Activated CD8-positive, alpha-beta memory T cell treated with anti-CD3 and anti-CD28 coated beads, Interleukin-2, amount 50 U/mL, for 24 hours (primary cell): ENCODE data around the gene IBA57.
A peak's percentile ranks its signal among the peaks of the same experiment; 100 is the strongest.
"Not testable (repeated sequence)": the region's sequence is repeated elsewhere in the genome, so short reads cannot be mapped to it uniquely, and the experiment has no call there.

Experiments
- DNase-seq: peaks from one replicate; pipeline ENCODE4 v3.0.0-alpha.2; 2020; ENCODE audit errors: extremely low read depth

The IBA57 gene

DNA sequence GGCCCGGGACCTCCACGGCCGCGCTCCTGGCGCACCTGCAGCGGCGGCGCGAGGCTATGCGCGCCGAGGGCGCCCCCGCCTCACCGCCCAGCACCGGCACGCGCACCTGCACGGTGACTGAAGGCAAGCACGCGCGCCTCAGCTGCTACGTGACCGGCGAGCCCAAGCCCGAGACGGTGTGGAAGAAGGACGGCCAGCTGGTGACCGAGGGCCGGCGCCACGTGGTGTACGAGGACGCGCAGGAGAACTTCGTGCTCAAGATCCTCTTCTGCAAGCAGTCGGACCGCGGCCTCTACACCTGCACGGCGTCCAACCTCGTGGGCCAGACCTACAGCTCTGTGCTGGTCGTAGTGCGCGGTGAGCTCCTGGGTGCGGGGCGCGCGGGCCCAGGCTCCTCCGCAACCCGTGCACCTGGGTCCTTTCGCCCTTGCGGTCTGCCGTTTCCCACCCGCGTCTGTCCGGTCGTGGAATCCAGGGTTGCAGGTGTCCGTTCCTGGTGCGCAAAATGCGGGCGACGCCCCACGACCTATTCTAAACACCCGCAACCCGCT, 46.9 kb downstream of the IBA57 start:
- no peak for DNase-seq

DNA sequence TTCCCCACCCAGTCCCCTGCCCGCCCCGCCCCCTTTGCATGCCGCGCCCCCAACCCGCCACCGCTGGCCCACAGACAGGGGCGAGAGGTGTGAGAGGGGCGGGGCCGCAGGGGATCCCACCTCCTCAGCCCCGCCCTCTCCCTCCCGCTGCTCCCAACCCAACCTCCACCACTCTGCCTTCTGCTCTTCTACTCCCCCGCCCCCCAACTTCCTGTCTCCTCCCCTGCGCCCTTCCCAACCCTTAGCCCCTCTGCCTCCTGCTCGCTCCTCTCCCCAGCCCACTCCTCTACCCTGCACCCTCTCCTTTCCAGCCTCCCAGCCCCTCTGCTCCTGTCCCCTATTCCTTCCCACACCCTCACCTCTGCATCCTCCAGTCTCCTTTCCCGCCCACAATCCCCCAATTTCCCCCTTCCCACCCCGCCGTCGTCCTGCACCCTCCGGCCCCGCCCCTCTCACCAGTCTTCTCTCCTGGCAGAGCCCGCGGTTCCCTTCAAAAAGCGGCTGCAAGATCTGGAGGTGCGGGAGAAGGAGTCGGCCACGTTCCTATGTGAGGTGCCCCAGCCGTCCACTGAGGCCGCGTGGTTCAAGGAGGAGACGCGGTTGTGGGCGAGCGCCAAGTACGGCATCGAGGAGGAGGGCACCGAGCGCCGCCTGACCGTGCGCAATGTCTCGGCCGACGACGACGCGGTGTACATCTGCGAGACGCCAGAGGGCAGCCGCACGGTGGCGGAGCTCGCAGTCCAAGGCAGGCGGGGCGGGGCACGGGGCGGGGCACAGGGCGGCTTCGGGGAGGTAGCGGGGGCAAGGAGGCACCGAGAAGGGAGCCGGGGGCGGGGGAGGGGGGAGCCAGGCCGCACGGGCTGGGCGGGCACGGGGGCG, 47.6 kb downstream of the IBA57 start:
- peak; percentile 67 for DNase-seq

DNA sequence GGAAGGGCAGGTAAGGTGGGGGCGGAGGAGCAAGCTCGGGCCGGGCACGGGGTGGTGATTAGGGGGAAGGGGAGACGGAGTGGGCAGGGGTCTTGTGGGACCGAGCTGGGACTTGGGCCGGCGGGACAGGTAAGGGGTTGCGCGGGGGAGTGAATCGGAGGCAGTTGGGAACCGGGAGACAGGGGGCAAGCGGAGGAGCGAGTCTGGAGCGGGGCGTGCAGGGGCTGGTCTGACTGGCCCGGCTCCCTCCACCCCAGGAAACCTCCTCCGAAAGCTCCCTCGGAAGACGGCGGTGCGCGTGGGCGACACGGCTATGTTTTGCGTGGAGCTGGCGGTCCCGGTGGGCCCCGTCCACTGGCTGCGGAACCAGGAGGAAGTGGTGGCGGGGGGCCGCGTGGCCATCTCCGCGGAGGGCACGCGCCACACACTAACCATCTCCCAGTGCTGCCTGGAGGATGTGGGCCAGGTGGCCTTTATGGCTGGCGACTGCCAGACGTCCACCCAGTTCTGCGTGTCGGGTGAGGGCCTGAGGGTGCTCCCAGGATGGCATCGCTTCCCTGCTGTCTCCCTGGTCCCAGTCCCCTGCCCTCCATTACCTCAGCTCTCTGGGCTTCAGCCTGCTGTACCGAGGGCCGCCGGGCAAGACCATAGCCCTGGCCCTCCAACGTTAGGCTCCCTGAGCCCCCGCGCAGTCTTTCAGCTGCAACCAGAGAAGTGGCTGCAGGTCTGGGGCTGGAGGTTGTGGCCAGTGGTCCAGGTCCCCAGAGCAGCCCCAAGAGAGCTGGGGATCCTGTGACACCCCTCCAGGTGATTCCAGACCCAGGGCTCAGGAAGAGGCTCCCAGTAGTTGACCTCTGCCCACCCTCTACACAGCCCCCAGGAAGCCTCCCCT, 48.6 kb downstream of the IBA57 start:
- no peak for DNase-seq

DNA sequence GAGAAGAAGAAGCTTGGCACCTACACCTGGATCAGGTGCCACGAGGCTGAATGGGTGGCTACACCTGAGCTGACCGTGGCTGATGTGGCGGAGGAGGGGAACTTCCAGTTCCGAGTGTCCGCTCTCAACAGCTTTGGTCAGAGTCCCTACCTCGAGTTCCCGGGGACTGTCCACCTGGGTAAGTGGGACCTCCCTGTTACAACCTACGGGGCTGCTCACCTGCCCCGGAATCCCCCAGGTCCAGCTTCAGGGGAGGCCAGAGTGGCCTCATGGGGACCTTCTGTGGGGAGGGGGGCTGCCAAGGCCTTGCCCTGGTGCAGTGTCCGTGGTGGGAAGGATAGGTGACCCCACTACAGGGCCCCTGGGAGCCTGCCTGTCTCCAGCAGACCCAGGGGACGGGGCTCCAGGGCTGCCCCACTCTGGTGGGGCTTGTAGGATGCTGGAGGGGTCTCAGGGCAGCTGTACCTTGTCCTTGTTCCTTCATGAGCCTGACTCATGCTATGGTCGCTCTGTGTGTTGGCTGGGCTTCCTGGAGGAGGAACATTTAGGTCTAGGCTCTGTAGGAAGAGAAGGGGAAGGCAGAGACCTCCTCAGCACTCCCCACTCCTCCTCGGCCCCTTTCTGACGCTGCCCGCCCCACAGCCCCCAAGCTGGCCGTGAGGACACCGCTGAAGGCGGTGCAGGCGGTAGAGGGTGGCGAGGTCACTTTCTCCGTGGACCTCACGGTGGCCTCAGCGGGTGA, 49.5 kb downstream of the IBA57 start:
- no peak for DNase-seq

DNA sequence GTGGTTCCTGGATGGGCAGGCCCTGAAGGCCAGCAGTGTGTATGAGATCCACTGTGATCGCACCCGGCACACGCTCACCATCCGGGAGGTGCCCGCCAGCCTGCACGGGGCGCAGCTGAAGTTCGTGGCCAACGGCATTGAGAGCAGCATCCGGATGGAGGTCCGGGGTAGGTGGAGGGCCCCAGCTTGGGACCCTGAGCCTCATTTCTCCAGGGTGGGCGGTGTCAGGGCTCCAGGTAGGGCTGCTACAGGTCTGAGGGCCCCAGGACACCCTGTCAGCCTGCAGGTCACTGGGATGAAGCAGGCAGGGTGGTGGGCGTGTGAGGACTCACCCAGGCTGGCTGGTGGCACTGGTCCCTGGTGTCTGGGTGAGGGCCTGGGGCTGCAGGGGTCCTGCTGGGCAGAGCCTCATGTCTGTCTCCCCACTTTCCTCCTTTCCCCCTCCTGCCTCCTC, 50.1 kb downstream of the IBA57 start:
- DNase-seq: no peak

DNA sequence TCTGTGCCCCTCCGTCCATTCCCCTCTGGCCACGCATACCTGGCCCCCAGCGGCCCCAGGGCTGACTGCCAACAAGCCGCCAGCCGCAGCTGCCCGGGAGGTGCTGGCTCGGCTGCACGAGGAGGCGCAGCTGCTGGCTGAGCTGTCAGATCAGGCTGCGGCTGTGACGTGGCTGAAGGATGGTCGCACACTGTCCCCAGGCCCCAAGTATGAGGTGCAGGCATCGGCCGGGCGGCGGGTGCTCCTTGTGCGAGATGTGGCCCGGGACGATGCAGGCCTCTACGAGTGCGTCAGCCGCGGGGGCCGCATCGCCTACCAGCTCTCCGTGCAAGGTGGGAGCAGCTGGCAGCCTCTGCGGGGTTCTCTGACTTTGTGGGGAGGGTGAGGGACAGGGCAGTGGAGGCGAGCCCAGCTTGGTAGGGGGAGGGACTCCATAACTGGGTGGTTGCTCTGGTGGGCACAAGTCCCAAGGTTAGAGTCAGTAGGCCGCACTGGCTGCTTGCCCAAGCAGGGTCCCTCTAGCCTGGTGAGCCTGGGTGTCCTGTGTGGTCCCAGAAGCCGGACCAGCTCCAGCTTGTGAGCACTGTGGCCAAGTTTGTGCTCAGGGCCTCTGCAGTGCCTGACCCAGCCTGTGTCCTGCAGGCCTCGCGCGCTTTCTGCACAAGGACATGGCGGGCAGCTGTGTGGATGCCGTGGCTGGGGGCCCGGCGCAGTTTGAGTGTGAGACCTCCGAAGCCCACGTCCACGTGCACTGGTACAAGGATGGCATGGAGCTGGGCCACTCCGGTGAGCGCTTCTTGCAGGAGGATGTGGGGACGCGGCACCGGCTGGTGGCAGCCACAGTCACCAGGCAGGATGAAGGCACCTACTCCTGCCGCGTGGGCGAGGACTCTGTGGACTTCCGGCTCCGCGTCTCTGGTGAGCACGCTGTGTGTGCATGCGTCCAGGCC, 51.0 kb downstream of the IBA57 start:
- no peak for DNase-seq

DNA sequence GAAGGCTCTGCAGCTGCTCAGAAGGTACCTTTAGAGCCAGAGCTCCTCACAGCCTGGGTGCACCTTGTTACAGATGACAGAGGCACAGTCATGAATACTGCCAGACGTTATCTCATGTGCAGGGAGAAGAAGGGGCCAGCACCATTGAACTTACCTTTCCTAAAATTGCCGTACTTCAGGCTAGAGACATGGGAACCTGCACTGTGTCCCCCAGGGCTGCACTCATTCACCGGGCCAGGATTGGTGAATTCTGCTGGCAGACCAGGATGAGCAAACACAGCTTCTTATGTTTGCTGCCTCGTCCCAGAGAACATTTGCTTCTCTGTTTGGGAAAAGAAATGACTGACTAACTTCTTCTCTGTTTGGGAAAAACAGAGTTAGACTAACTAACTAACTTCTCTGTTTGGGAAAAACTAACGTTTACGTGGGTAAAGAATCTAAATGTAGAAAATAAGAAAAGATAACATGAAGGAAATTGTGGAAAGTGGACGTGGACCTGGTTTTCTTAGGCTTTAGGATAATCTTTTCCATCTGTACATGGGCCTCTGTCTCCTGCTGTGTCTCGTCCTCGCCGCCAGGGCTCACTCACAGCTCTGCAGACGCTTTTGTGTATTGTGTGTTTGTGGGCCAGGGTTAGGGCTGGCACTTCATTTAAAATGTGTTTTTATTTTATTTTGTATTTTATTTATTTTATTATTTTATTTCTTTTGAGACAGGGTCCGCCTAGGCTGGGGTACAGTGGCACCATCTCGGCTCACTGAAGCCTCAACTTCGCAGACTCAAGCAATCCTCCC, 52.1 kb downstream of the IBA57 start:
- no peak for DNase-seq

DNA sequence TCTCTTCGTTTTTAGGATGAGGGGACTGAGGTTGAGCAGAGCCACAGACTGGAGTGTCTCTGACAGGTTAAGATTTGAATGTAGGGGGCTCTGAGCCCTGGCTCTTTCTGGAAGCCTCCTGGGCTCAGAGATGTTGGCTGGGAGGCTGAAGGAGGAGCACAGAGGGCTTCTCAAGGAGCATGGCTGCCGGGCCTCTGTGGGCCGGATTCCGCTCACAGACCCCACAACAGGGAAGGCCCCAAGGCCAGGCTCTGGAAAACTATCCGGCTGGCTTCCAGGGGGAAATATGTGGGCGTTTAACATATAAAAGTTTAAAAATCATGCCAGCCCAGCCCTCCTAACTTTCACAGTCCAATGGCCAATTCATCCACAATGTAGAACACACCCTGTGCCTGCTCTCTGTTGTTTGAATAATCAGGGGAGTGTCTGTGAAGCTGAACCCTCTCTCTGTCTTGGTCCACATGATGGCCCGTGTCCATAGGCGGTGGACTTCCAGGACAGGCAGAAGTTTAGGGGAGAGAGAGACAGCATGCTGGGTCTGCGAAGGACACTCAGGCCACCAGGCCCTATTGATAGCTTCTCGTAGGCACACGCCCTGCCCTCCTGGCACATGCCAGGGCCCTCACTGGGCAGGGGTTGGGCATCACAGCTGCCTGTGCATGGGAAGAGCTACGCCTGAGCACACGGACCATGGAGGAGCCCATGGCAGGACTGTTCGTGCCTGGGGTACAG, 53.1 kb downstream of the IBA57 start:
- no peak for DNase-seq

DNA sequence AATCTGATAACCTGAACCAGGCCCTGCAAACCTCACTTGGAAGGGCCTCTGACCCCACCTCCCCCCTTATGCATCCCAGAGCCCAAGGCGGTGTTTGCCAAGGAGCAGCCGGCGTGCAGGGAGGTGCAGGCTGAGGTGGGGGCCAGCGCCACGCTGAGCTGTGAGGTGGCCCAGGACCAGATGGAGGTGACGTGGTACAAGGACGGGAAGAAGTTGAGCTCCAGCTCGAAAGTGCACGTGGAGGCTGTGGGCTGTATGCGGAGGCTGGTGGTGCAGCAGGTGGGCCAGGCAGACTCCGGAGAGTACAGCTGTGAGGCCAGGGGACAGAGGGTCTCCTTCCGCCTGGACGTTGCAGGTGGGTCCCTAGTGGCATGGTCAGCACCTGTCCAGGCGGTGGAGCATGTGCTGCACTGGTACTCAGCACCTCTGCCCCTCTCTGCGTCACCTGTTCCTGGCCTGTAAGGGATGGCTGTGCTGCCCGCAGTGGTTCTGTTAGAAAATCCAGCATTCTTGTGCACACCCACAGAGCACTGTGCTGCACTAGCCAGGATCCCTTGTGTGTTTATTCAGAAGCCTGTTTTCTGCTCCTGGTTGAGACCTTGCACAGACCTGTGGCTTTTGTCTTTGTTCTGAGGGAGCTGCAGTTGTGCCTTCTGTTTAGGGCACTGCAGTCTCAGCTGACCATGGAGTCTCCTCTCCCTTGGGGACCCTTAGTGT, 53.8 kb downstream of the IBA57 start:
- no peak for DNase-seq

DNA sequence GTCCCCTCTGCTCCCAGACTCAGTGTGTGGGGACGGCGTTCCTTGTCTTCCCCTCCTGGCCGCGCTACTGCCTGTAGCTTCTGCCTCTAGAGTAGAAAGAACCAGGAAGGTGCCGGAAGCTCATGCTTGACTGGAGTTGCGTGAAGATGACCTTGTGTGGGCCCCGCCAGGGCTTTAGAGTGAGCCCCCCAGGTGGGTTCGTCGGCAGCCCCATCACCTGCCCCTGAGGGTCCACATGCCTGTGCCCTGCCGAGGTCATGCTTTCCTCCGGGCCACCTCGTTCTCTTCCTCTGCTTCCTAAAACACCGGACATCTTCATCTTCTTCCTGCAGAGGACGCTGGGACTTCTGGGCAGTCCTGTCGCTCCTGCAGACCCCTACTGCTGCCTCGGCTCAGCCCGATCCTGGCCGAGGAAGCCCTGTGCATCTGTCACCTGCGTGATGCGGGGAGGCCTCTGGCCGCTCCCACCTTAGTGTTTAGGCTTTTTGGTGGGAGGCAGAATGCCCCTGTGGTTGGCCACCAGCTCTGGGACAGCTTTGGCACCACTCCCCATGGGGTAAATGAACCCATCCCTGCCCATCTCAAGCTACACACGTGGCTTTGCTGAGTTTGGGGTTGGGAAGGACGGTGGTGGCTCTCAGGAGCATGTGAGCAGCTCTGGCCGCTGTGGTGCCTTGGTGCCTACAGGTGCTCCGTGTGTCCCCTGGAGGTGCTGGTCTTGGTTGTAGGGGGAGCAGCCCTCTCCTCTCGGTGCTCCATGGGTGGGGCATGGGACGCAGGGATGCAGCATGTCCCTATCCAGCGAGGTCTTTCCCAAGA, 54.6 kb downstream of the IBA57 start:
- DNase-seq: no peak

DNA sequence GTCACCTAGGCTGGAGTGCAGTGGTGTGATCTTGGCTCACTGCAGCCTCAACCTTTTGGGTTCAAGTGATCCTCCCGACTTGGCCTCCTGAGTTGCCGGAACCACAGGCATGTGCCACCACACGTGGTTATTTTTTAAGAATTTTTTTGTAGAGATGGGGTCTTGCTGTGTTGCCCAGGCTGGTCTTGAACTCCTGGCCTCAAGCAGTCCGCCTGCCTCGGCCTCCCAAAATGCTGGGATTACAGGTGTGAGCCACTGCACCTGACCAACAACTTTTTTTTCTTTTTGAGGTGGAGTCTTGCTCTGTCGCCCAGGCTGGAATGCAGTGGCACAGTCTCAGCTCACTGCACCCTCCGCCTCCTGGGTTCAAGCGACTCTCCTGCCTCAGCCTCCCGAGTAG, 55.5 kb downstream of the IBA57 start:
- DNase-seq: not testable (repeated sequence)

DNA sequence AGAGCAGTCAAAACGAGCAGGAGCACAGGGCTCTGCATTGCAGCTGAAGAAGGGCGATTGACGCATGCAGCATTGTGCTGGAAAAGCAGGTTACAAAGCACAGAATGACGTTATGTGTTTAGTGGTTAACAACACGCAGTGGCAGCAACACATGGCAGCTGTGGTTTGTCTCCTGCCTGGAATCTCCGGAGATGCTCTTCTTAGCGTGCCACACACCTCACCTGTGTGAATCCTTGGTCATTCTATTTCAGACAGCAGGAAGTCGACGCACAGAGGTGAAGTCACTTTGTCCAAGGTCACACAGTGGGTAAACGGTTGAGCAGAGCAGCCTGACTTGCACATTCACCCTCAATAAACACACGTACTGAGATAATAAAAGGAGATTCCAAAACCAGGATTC, 56.9 kb downstream of the IBA57 start:
- no peak for DNase-seq

DNA sequence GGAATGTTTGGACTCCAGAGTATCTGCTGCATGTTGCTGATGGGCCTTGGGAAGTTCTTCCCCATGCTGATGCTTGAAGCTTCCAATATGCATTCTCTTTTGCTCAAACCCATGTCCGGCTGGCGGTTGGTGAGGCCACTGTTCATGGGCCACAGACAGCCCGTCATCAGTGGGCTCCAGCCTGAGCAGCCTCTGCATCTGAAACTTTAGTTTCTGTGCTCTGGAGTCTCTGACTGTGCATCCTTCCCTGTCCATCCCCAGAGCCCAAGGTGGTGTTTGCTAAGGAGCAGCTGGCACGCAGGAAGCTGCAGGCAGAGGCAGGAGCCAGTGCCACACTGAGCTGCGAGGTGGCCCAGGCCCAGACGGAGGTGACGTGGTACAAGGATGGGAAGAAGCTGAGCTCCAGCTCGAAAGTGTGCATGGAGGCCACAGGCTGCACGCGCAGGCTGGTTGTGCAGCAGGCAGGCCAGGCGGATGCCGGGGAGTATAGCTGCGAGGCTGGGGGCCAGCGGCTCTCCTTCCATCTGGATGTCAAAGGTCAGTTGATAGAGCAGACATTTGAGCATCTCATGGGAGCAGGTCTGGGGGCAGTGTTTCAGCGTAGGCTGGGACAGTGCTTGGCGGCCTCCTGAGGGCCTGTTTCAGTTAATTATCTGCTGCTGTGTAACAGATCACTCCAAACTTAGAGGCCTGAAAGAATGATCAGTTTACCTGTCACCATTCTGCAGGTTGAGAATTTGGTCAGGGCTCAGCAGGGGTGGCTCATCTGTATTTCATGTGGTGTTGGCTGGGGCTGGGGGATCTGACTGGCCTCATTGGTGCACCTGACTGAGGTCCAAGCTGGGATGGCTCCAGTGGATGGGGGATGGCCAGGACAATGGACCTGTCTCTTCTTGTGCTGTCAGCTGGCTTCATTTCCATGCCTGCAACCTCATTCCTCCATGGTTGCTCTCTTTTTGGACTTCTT, 58.9 kb downstream of the IBA57 start:
- DNase-seq: no peak

DNA sequence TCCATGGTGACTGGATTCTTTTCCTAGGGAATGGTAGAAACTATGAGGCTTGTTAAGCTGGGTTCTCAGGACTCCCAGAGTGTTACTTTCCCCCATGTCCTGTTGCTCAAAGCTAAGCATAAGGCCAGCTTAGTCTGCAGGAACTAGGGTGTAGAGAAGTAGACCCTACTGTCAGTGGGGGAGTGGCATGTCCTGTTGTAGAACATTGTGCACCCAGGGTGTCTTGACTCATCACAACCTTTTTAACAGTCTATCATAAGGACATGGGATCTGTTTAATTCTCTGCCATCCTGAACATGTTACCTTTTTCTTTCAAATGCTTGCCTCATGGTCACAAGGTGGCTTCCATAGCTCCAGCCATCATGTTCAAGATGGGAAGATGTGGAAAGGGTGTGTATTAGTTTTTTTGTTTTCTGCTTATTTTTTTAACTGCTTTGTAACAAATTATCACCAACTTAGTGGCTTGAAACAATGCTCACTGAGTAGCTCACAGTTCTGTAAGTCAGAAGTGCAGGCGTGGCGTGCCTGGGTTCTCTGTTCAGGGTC, 59.6 kb downstream of the IBA57 start:
- no peak for DNase-seq

DNA sequence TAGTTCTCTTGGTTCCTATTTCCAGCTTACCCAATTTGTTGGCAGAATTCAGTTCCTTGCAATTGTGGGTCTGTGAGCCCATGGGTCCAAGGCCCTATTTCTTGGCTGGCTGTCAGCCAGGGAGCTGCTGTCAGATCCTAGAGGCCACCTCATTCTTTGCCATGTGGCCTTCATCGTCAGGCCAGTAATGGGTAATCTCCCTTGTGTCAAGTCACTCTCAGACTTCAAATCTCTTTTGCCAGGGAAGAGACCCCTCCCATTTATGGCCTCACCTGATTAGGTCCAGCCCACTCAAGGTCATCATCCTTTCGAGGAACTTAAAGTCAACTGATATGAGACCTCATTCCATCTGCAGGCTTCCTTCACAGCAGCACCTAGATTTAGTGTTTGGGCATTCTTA, 60.1 kb downstream of the IBA57 start:
- DNase-seq: no peak
